ENCODE data around the gene TRPM5. TPM values are rescaled to one million over a fixed set of nuclear protein-coding genes. Genes with fewer than 3 reads are reported as not detected.

TRPM5 gene
- total and polyA plus RNA-seq, 7 donors, result 0.60 to 2.8 TPM; not detected in 5

DNA sequence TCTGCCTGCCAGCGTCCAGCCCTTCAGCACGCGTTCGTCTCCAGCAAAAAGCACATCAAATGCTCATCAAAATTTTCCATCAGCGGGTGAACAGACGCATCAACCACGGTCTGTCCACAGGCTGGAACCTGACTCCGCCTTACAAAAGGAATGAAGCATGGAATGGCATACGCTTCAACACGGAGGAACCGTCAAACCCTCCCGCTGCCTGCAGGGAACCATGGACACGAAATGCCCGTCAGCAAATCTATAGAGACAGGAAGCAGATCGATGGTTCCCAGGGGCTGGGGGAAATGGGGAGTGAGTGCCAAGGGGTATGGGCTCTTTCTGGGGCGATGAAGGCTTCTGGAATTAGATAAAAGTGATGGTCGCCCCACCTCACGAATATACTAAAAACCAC is 27.5 kb downstream of the TRPM5 start:
- WGBS, 2 donors, result 85 to 89% methylated on average over 18 of the region's 18 CpGs
- intact Hi-C loops (cut with DNase I), result no loop called here

DNA sequence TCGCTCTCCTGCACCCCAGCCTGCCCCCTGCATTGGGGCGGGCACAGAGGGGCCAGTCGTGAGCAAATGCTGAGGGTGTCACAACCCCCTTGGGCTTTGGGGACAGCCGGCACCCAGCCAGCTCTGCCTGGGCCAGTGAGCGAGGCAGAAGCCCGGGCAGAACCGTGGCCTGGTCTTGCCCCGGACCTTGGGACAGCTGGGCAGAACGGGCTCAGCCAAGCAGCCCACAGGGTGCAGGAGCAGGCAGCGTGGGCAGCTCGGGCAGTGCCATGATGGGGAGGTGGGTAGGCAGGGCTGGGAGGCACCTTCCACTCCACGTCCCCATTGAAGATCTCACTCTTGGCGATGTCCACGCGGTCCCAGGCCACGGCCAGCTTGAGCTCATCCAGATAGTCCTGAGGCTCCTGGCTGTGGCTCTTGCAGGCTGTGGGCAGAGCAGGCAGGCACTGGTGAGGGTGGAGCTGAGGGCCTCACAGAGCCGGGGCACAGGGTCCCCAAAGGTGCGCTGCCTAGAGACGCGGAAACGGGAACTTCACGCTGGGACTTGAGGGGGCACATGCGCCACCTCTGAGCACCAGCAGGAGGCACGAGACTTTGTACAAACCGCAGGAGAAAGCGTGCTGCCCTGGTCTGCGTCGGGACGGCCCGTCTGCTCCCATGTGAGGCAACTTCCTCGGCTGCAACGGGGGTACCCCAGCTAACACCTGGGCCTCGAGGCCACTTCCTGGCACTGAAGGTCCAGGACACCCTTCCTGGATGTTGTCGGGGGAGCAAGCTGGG is 28.5 kb downstream of the TRPM5 start:
- no peak for DNase-seq
- H3K36me3 ChIP-seq, result no peaks in the 10 kb centered on the region
- no peaks in the 10 kb centered on the region for H3K9me3 ChIP-seq
- TF ChIP-seq, protein P1, sequence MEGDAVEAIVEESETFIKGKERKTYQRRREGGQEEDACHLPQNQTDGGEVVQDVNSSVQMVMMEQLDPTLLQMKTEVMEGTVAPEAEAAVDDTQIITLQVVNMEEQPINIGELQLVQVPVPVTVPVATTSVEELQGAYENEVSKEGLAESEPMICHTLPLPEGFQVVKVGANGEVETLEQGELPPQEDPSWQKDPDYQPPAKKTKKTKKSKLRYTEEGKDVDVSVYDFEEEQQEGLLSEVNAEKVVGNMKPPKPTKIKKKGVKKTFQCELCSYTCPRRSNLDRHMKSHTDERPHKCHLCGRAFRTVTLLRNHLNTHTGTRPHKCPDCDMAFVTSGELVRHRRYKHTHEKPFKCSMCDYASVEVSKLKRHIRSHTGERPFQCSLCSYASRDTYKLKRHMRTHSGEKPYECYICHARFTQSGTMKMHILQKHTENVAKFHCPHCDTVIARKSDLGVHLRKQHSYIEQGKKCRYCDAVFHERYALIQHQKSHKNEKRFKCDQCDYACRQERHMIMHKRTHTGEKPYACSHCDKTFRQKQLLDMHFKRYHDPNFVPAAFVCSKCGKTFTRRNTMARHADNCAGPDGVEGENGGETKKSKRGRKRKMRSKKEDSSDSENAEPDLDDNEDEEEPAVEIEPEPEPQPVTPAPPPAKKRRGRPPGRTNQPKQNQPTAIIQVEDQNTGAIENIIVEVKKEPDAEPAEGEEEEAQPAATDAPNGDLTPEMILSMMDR (IDR thresholded peaks at IDR 0.05), result no peak
- peaks cover 0 to 16% (median 11%) of the 10 kb centered on the region in 4 donors for H3K4me1 ChIP-seq
- intact Hi-C loops (cut with DNase I), result no loop called here
- 84 to 86% methylated on average over 34 of the region's 34 CpGs for WGBS, 2 donors
- no peak overlapping the region for H3K27ac ChIP-seq
- no peaks in the 10 kb centered on the region for H3K27me3 ChIP-seq
- H3K4me3 ChIP-seq, result no peak overlapping the region

More for the DNA sequence above, 27.5 kb downstream of the TRPM5 start:
- H3K27ac ChIP-seq, result no peak overlapping the region
- no peak for DNase-seq
- no peaks in the 10 kb centered on the region for H3K36me3 ChIP-seq
- H3K27me3 ChIP-seq, result peaks cover 0 to 5% (median 0%) of the 10 kb centered on the region in 3 donors
- H3K9me3 ChIP-seq, result no peaks in the 10 kb centered on the region
- no peak overlapping the region for H3K4me3 ChIP-seq
- peaks cover 0 to 19% (median 12%) of the 10 kb centered on the region in 4 donors for H3K4me1 ChIP-seq
- TF ChIP-seq EP300 (IDR thresholded peaks at IDR 0.05) (no peak), POLR2A (IDR thresholded peaks at IDR 0.05) (no peak), POLR2AphosphoS5 (IDR thresholded peaks at IDR 0.05) (no peak)
- TF ChIP-seq, protein P1 (IDR thresholded peaks at IDR 0.05), result no peak

DNA sequence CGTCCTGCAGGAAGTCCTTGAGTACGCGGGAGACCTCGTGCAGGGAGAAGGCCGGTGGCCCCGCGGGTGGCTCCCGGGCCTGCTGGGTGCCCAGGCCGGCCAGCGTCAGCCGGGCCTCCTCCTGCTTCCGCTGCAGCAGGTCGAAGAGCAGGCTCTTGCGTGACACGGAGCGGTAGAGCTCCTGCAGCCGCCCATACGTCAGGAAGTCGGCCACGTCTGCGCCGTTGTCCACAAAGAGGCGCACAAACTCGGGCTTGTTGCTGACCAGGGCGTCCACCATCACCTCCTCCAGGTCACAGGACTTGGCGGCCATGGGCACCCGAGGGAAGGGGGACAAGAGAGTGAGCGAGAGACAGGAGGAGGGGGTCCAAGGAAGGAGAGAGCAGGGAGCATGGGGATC is 29.1 kb downstream of the TRPM5 start:
- intact Hi-C loops (cut with DNase I), result no loop called here
- H3K27ac ChIP-seq, result no peak overlapping the region
- 90 to 91% methylated on average over 28 of the region's 28 CpGs for WGBS, 2 donors
- no peaks in the 10 kb centered on the region for H3K36me3 ChIP-seq
- no peaks in the 10 kb centered on the region for H3K9me3 ChIP-seq
- H3K4me3 ChIP-seq, result no peak overlapping the region
- no peak for DNase-seq
- H3K27me3 ChIP-seq, result no peaks in the 10 kb centered on the region
- TF ChIP-seq, protein P1 (IDR thresholded peaks at IDR 0.05), result no peak
- TF ChIP-seq POLR2AphosphoS5 (IDR thresholded peaks at IDR 0.05), result no peak
- TF ChIP-seq EP300 (IDR thresholded peaks at IDR 0.05), result no peak
- TF ChIP-seq POLR2A (IDR thresholded peaks at IDR 0.05), result no peak
- H3K4me1 ChIP-seq, result peaks cover 0 to 10% (median 5%) of the 10 kb centered on the region in 4 donors

DNA sequence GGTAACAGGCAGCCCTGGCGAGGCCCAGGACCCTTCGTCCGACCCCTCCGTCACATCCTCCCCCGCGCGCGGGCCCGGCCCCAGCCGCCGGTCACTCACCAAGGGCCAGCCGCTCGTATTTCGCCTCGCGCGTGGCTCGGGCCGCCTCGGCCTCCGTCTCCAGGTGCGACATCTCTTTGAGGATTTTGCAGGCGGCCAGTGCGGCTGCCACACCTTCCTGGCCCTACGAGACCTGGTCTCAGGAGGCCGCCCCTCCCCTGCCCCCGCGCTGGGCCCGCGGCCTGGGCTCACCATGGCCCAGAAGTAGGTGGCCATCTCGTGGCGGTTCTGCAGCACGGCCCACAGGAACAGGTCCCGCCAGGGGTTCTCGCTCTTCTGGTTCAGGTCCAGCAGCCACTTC is 29.7 kb downstream of the TRPM5 start:
- intact Hi-C loops (cut with DNase I), result no loop called here

More for the DNA sequence above, 29.7 kb downstream of the TRPM5 start:
- DNase-seq, result no peak
- H3K27me3 ChIP-seq, result no peaks in the 10 kb centered on the region
- 90 to 93% methylated on average over 35 of the region's 35 CpGs for WGBS, 2 donors
- H3K27ac ChIP-seq, result no peak overlapping the region
- peaks cover 0 to 4% (median 0%) of the 10 kb centered on the region in 4 donors for H3K4me1 ChIP-seq
- H3K9me3 ChIP-seq, result no peaks in the 10 kb centered on the region
- no peaks in the 10 kb centered on the region for H3K36me3 ChIP-seq
- H3K4me3 ChIP-seq, result no peak overlapping the region
- no peak for TF ChIP-seq EP300 (IDR thresholded peaks at IDR 0.05)
- TF ChIP-seq POLR2AphosphoS5 (IDR thresholded peaks at IDR 0.05), result no peak
- TF ChIP-seq POLR2A (IDR thresholded peaks at IDR 0.05), result no peak
- TF ChIP-seq, protein P1 (IDR thresholded peaks at IDR 0.05), result no peak

All from sigmoid colon (tissue), 7 donors.